K562 treated with DMSO at 1 percent for 48 hours (cell line): ENCODE measurements around the gene INKA2. TPM values are rescaled to one million over a fixed set of nuclear protein-coding genes. Genes with fewer than 3 reads are reported as not detected.

Source experiments
- total RNA-seq: library from RNA; unstranded; fragments of 300-600 nt; gene quantifications from 2 replicates; pipeline ENCODE4 v1.2.3, GENCODE V29; 2022; ENCODE audit warnings: low replicate concordance; ENCODE audit errors: extremely low read depth

INKA2 gene
- not detected in 2 replicates for total RNA-seq

GRCh38 chr1:111739194-111739924 is at the start of gene INKA2:
Gene INKA2, minus strand, starts transcription at chr1:111739395. Its CDS starts 153 bp downstream, at chr1:111739242.

GRCh38 chr1:111755331-111756123 is 16.3 kb upstream of the INKA2 start, which contains the start of gene DDX20:
Gene DDX20, plus strand, starts transcription at chr1:111755901. Its CDS starts 24 bp downstream, at chr1:111755925.

Other genes starting within 250 kb of the INKA2 start
- gene ADORA3, start 235.8 kb downstream of the INKA2 start, total RNA-seq: not detected in 2 replicates
- not detected in 2 replicates for gene TMIGD3, start 235.8 kb downstream of the INKA2 start, total RNA-seq
- gene RAP1A, start 119.6 kb downstream of the INKA2 start, total RNA-seq: not detected in 2 replicates
- not detected in 2 replicates for gene DDX20, start 16.5 kb upstream of the INKA2 start, total RNA-seq